Epithelial cell of proximal tubule (primary cell): ENCODE measurements around the gene WTAP. TPM values are rescaled to one million over a fixed set of nuclear protein-coding genes. Genes with fewer than 3 reads are reported as not detected.
"Not testable (repeated sequence)": the region's sequence is repeated elsewhere in the genome, so short reads cannot be mapped to it uniquely, and the experiment has no call there.

Source experiments
- DNase-seq: peaks from one replicate; pipeline ENCODE4 v3.0.0-alpha.2; 2011; ENCODE audit warnings: low read depth
- H3K4me3 ChIP-seq: 2 replicates; pipeline ENCODE4 v1.5.1; 2011; ENCODE audit warnings: low read depth, mild to moderate bottlenecking, low read length
- total RNA-seq: library from RNA; depleted of rRNA; stranded (reverse); fragments of >200 nt; gene quantifications from 2 replicates; pipeline ENCODE4 v1.2.3, GENCODE V29; 2015
- TF ChIP-seq, protein P1 (sequence below): conservative IDR thresholded peaks from 2 replicates; pipeline ENCODE4 v1.5.1; 2012; ENCODE audit warnings: low read depth, mild to moderate bottlenecking, low read length

WTAP gene
- total RNA-seq, 1 donor from 2014 or later: 82.3 TPM

DNA sequence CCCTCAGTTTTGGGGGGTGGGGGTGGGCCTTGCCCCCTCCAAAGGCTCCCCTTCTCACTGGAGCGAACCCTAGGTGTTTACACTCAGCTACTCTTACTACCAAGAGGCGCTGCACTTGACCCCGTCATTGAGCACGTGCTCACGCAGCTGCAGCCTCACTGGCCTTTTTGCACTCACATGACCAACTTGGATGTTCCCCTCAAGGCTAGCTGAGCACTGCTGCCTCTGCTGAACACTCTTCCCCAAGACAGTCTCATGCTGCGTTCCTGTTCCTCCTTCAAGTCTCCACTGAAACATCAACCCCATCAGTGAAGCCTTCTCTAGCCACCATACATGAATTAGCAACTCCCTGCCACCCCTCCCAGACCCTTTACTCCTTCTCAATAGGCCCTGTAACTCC, 38.3 kb upstream of the WTAP start:
- TF ChIP-seq, protein P1, sequence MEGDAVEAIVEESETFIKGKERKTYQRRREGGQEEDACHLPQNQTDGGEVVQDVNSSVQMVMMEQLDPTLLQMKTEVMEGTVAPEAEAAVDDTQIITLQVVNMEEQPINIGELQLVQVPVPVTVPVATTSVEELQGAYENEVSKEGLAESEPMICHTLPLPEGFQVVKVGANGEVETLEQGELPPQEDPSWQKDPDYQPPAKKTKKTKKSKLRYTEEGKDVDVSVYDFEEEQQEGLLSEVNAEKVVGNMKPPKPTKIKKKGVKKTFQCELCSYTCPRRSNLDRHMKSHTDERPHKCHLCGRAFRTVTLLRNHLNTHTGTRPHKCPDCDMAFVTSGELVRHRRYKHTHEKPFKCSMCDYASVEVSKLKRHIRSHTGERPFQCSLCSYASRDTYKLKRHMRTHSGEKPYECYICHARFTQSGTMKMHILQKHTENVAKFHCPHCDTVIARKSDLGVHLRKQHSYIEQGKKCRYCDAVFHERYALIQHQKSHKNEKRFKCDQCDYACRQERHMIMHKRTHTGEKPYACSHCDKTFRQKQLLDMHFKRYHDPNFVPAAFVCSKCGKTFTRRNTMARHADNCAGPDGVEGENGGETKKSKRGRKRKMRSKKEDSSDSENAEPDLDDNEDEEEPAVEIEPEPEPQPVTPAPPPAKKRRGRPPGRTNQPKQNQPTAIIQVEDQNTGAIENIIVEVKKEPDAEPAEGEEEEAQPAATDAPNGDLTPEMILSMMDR: no peak
- DNase-seq: no peak
- H3K4me3 ChIP-seq: peak overlapping the region; percentile 72

DNA sequence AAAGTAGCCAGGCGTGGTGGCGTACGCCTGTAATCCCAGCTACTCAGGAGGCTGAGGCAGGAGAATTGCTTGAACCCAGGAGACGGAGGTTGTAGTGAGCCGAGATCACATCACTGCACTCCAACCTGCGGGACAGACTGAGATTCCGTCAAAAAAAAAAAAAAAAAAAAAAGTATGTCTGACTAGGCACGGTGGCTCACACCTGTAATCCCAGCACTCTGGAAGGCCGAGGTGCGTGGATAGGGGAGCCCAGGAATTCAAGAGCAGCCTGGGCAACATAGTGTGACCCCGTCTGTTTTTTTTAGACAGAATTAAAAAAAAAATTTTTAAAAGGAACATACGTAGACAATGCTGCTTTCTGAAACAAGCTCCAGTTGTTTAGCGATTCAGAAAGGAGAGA, 37.2 kb upstream of the WTAP start:
- DNase-seq: not testable (repeated sequence)
- peak overlapping the region; percentile 72 for H3K4me3 ChIP-seq

DNA sequence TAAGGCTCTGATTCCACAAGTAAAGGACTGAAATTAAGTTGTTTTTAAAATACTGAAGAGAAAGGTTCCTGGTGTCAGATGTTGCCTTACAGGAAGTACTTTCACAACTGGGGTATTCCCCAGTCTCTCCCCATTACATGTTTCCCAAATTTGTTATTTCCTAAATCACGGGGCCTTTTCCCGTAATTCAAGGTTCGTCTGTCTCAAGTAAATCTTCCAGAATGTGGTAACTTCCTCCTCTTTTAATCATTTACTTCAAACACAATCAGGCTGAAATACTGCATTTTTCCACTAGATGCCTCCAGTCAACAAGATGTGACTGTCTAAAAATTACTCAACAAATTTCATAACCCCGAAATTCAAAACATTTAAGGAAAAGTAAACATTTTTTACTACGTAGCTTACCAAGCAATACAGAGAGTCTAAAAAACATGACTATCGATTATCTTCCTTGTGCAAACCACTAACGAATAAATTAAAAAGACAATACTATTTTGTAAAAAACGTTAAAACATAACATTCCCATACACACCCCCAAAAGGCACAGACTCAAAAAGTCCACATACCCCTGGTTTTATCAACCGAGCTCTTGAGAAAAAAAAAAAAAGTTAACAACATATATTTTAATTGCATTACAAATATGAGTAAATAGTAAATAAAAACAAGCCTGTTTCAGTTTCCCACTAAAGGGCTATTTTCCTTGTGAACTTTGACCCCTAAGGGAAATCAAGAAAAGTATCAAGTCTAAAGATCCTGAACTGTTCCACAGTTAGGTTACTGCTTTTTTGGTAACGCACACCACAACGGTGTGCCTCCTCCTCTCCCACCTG, 36.0 kb upstream of the WTAP start:
- DNase-seq: peak; percentile 87
- TF ChIP-seq, protein P1: peak; percentile 63
- peak overlapping the region; percentile 72 for H3K4me3 ChIP-seq

DNA sequence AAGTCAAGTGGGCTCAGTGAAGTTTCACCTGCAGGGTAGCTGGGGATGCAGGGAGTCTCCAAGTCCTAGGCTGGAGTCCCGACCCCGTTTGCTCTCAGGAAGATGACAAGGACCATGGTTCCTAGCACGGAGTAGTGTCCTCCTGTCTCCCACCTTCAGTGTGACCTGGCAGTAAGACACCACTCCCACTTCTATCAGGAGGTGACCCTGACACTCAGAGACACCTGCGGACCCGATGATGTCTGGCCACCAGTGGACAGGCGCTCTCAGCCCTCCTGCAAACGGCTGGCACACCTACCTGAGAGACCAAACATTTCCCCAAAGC, 35.4 kb upstream of the WTAP start:
- TF ChIP-seq, protein P1: no peak

DNA sequence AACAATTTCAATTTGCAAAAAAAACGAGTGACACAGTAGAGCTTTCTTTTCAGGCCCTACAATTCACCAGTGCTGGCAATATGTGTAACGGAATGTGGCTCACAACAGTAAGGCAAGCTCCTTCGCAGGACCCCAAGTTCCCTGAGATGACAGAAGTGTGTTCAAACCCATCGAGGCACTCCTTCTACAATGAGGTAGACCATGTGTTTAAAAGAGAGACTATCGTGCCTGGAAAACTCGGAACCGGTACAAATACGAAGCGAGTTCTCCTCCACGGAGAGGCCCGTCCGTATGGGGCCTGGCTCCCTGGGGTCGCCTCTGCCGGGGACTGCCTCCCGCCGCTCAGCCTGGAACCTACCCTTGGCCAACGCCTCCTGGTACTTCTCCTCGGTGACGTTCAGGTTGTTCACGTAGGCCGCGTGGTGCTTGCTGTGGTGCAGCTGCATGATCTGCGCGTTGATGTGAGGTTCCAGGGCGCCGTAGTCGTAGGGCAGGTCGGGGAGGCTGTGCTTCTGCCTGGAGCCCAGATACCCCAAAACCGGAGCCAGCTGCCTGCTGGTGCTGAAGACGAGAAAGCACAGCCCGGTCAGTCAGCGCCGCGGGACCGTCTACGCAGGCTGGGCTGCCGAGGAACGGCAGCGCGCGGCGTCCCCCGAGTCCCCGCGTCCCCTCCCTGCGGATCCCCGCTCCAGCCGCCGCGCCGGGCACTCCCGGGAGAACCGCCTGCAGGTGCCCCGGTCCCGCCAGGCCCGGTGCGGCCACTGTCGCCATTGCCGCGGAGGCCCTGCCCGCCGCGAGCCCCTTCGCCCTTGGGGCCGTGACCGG, 34.8 kb upstream of the WTAP start:
- H3K4me3 ChIP-seq: peak overlapping the region; percentile 72
- DNase-seq: no peak
- TF ChIP-seq, protein P1: no peak

More for the DNA sequence above, 35.4 kb upstream of the WTAP start:
- DNase-seq: no peak
- peak overlapping the region; percentile 72 for H3K4me3 ChIP-seq

DNA sequence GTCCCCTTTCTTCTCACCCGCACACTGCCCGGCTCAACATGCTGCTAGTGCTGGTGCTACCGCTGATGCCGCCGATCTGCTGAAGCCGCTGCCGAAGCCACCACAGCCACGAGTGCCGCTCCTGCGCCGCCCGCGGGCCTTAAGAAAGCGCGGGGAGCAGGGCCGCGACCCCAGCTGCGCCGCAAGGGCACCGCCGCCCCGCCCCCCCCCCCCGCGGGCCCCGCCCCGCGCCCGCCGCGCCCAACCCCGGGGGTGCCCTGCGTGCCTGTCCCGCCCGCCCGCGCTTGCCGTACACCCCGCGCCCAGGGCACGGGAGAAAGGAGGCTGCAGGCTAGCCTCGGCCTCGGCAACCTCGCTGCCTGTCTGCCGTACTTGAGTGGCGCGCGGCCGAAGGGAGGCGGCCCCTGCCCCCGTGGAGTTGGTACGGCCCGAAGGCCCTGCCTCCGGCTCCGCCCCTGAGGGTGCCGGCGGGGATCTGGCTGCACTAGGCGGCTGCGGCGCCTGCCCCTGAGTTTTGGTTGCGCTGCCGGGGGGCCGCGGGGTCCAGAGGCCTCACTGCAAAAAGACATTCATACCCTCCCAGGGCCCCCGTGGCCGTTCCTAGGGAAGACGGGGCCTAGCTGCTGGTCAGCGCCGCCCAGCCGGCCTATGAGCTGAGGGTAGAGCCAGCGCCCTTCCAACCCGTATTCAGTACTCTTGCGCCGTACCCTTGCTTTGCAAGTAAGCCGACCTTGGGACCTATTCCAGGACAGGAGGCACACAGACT, 34.0 kb upstream of the WTAP start, which contains the start of gene SOD2:
Gene SOD2, minus strand, starts transcription at position 114 of the 766 bp plus-strand sequence. Its CDS starts 74 bp downstream, at position 40.
- TF ChIP-seq, protein P1: no peak
- no peak for DNase-seq
- peak within 1 kb of the TSS; percentile 72 for H3K4me3 ChIP-seq

DNA sequence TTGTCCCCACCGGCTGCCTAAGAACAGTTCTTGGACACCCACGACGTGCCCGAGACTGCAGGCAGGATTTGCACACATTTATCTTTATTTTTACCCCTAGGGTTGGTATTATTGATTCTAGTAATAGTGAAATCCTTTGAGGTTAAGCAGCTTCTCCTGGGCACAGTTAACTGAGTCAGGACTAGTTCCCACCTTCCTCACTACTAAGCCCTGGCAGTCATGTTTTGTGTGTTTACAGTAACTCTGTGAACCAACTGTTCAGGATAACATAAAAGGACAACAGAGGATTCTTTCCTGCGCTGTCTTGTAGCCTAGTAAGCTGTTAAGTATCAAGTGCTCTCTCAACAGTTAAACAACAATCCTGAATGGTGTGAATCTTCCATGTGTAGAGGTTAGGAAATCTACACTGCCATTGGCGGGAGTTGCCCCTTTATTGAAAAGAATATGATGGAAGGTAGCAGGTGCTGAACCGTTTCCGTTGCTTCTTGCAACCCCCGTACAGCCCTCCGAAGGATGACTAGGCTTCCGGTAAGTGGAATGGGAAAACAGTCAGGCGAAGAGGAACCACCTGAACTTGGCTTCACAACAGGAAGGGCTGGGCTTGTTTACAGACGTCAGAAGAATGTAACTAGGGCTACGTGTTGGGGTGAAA, 33.3 kb upstream of the WTAP start:
- TF ChIP-seq, protein P1: no peak
- DNase-seq: peak; percentile 87
- H3K4me3 ChIP-seq: peak overlapping the region; percentile 72
